Kidney epithelial cell (primary cell): Measurements from ENCODE around the gene MTUS2. TPM values are rescaled to one million over a fixed set of nuclear protein-coding genes. Genes with fewer than 3 reads are reported as not detected.

Experiments used
- DNase-seq: peaks from one replicate; pipeline ENCODE4 v3.0.0-alpha.2; 2010; ENCODE audit warnings: low read depth
- H3K27me3 ChIP-seq: 2 replicates; pipeline ENCODE4 v1.6.0; 2011; ENCODE audit warnings: low read length; ENCODE audit not compliant: control insufficient read depth, insufficient read depth
- H3K36me3 ChIP-seq: 2 replicates; pipeline ENCODE4 v1.5.1; 2011; ENCODE audit warnings: low read length; ENCODE audit not compliant: control insufficient read depth, insufficient read depth
- H3K4me3 ChIP-seq: 2 replicates; pipeline ENCODE4 v1.5.1; 2011; ENCODE audit warnings: low read depth, mild to moderate bottlenecking, control low read depth, low read length
- CTCF ChIP-seq: IDR thresholded peaks from 2 replicates; pipeline ENCODE4 v1.5.1; 2011; ENCODE audit warnings: mild to moderate bottlenecking, moderate library complexity, low read length, control low read depth, inconsistent platforms; ENCODE audit not compliant: insufficient read depth, poor library complexity, severe bottlenecking
- total RNA-seq: library from RNA; depleted of rRNA; stranded (reverse); fragments of >200 nt; gene quantifications from 2 replicates; pipeline ENCODE4 v1.2.3, GENCODE V29; 2015

The MTUS2 gene
- total RNA-seq, 1 donor from 2014 or later = 0.25 TPM

GRCh38 chr13:28890712-28891111 lies 70.6 kb downstream of the MTUS2 start:
- Histone ChIP-seq H3K27me3 (no peaks in the 10 kb centered on the region), H3K36me3 (no peaks in the 10 kb centered on the region), H3K4me3 (no peak overlapping the region)
- no peak for TF ChIP-seq CTCF
- DNase-seq = no peak

GRCh38 chr13:28918030-28918429 lies 97.9 kb downstream of the MTUS2 start:
- TF ChIP-seq CTCF = no peak
- H3K4me3 ChIP-seq = no peak overlapping the region
- no peaks in the 10 kb centered on the region for H3K36me3 ChIP-seq
- DNase-seq = no peak
- H3K27me3 ChIP-seq = no peaks in the 10 kb centered on the region

- DNase-seq = no peak
- H3K36me3 ChIP-seq = no peaks in the 10 kb centered on the region
- TF ChIP-seq CTCF = no peak
- H3K4me3 ChIP-seq = no peak overlapping the region
- H3K27me3 ChIP-seq = no peaks in the 10 kb centered on the region
These were observed 102.2 kb downstream of the MTUS2 start for GRCh38 chr13:28922341-28922740.

- no peak overlapping the region for H3K4me3 ChIP-seq
- H3K36me3 ChIP-seq = no peaks in the 10 kb centered on the region
- TF ChIP-seq CTCF = no peak
- no peaks in the 10 kb centered on the region for H3K27me3 ChIP-seq
- DNase-seq = no peak
These were observed 115.0 kb downstream of the MTUS2 start for GRCh38 chr13:28935104-28935503.

GRCh38 chr13:28942906-28943305 lies 122.8 kb downstream of the MTUS2 start:
- Histone ChIP-seq H3K27me3 (no peaks in the 10 kb centered on the region), H3K4me3 (no peak overlapping the region), H3K36me3 (no peaks in the 10 kb centered on the region)
- no peak for DNase-seq
- no peak for TF ChIP-seq CTCF

- no peak for DNase-seq
- no peak overlapping the region for H3K4me3 ChIP-seq
- no peaks in the 10 kb centered on the region for H3K27me3 ChIP-seq
- no peaks in the 10 kb centered on the region for H3K36me3 ChIP-seq
- no peak for TF ChIP-seq CTCF
These were observed 133.7 kb downstream of the MTUS2 start for GRCh38 chr13:28953714-28954418.
